Measurements from ENCODE around the gene SLC8A3. TPM values are rescaled to one million over a fixed set of nuclear protein-coding genes. Genes with fewer than 3 reads are reported as not detected.
A peak's percentile ranks its signal among the peaks of the same experiment; 100 is the strongest.

Gene SLC8A3
- total and polyA plus RNA-seq, 9 donors: 3.6 to 5.5 (median 4.3) TPM

DNA sequence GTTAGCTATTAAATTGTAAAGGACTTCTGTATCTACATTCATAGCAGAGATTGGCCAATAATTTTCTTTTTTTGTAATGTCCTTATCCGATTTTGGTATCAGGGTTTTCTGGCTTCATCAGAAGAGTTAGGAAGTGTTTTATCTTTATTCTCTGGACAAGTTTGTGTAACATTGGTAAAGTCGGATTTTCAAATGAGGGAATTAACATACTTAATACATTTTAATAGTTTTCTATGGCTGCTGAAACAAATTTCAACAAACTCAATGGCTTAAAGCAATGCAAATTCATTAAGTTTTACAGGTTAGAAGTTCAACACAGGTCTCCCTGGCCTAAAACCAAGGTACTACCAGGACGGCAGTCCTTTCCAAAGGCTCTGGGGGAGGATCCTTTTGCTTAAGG lies 13.2 kb upstream of the SLC8A3 start:
- Histone ChIP-seq H3K4me3 (ENCODE audit: low read length) (no peak overlapping the region), H3K9me3 (replicated peaks; ENCODE audit: control insufficient read depth, low read depth, low read length) (no peaks in the 10 kb centered on the region), H3K36me3 (ENCODE audit: control insufficient read depth, insufficient read depth, low read length) (no peaks in the 10 kb centered on the region), H3K4me1 (ENCODE audit: control insufficient read depth, insufficient read depth, low read length) (no peaks in the 10 kb centered on the region), H3K27me3 (ENCODE audit: control insufficient read depth, insufficient read depth, low read length) (peaks cover 3% of the 10 kb centered on the region), H3K27ac (ENCODE audit: low read length) (no peak overlapping the region)
- WGBS (ENCODE audit: insufficient coverage): no CpG with 5 or more reads among the region's 3 CpGs
- DNase-seq: no peak

- H3K4me3 ChIP-seq (ENCODE audit: low read length): no peak overlapping the region
- peaks cover 25% of the 10 kb centered on the region for H3K27me3 ChIP-seq (ENCODE audit: control insufficient read depth, insufficient read depth, low read length)
- peaks cover 13% of the 10 kb centered on the region for H3K4me1 ChIP-seq (ENCODE audit: control insufficient read depth, insufficient read depth, low read length)
- H3K9me3 ChIP-seq (replicated peaks; ENCODE audit: control insufficient read depth, low read depth, low read length): no peaks in the 10 kb centered on the region
- no CpG with 5 or more reads among the region's 4 CpGs for WGBS (ENCODE audit: insufficient coverage)
- no peaks in the 10 kb centered on the region for H3K36me3 ChIP-seq (ENCODE audit: control insufficient read depth, insufficient read depth, low read length)
- no peak overlapping the region for H3K27ac ChIP-seq (ENCODE audit: low read length)
- DNase-seq: no peak
Measured at GRCh38 chr14:70193396-70193795, 4.6 kb upstream of the SLC8A3 start.

DNA sequence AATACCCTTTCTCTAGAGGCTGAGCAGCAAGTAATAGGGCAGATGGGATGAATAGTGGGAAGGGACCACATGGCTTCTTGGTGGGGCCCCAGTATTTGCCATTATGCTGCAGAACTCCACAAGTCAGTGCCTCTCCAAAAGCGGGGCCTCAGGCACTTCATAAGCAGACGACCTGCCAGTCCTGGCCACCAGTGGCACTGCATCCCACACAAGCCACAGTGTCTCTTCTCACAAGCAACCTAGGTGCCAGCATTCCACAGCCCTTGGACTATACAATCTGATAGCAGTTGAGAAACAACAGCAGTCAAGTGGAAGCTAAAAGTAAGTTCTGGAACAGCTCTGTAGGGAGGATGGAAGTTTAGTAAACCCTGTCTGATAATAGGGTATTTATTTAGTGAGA lies 4.2 kb upstream of the SLC8A3 start:
- Histone ChIP-seq H3K4me1 (ENCODE audit: control insufficient read depth, insufficient read depth, low read length) (peaks cover 17% of the 10 kb centered on the region), H3K9me3 (replicated peaks; ENCODE audit: control insufficient read depth, low read depth, low read length) (no peaks in the 10 kb centered on the region), H3K27me3 (ENCODE audit: control insufficient read depth, insufficient read depth, low read length) (peaks cover 29% of the 10 kb centered on the region), H3K4me3 (ENCODE audit: low read length) (no peak overlapping the region), H3K27ac (ENCODE audit: low read length) (no peak overlapping the region), H3K36me3 (ENCODE audit: control insufficient read depth, insufficient read depth, low read length) (no peaks in the 10 kb centered on the region)
- 57% methylated on average over 2 of the region's 2 CpGs for WGBS (ENCODE audit: insufficient coverage)
- no peak for DNase-seq

DNA sequence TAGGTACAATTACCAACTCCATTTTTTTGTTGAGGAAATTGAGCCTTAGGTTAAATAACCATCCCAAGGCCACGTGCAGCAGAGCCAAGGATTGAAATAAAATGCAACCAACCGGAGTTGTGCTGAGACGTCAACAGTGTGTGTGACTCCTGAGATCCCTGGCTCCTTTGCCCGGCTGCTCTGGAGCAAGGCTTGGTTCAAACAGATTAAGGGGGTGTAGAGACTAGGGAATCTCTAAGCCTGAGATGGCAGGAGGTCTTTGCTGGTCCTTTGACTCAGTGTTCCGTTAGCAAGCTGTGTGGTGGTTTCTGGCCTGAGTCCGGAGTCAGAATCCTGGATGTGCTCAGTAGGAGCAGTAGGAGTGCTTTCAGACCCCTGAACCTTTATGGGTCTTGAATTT lies 1.4 kb upstream of the SLC8A3 start:
- 67% methylated on average over 6 of the region's 6 CpGs for WGBS (ENCODE audit: insufficient coverage)
- Histone ChIP-seq H3K27ac (ENCODE audit: low read length) (no peak overlapping the region), H3K36me3 (ENCODE audit: control insufficient read depth, insufficient read depth, low read length) (no peaks in the 10 kb centered on the region), H3K27me3 (ENCODE audit: control insufficient read depth, insufficient read depth, low read length) (peaks cover 48% of the 10 kb centered on the region), H3K4me1 (ENCODE audit: control insufficient read depth, insufficient read depth, low read length) (peaks cover 31% of the 10 kb centered on the region), H3K4me3 (ENCODE audit: low read length) (no peak overlapping the region), H3K9me3 (replicated peaks; ENCODE audit: control insufficient read depth, low read depth, low read length) (no peaks in the 10 kb centered on the region)
- DNase-seq: no peak

- Histone ChIP-seq H3K9me3 (replicated peaks; ENCODE audit: control insufficient read depth, low read depth, low read length) (no peaks in the 10 kb centered on the region), H3K27ac (ENCODE audit: low read length) (no peak overlapping the region), H3K27me3 (ENCODE audit: control insufficient read depth, insufficient read depth, low read length) (peaks cover 49% of the 10 kb centered on the region), H3K4me3 (ENCODE audit: low read length) (peak overlapping the region; percentile 46), H3K4me1 (ENCODE audit: control insufficient read depth, insufficient read depth, low read length) (peaks cover 31% of the 10 kb centered on the region), H3K36me3 (ENCODE audit: control insufficient read depth, insufficient read depth, low read length) (no peaks in the 10 kb centered on the region)
- DNase-seq: no peak
- WGBS (ENCODE audit: insufficient coverage): 24% methylated on average over 6 of the region's 9 CpGs
Measured at GRCh38 chr14:70189456-70190077, 816 bp upstream of the SLC8A3 start.

DNA sequence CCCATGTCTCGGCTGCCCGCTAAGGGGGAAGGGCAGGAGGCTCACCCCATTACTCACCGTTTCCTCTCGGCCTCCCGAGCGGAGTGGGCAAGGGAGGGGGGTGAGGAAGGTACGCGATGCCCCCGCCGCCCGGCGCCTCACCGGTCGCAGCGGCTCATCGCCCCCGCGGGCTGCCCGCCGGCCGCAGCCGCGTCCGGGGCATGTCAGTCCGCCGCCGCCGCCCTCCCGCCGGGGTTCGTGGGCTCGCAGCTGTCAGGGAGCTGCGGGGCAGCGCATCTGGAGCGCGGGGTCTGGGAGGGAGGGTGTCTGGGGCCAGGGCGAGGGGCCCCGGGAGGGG lies 461 bp downstream of the SLC8A3 start:
- peak; percentile 4 for DNase-seq
- H3K4me3 ChIP-seq (ENCODE audit: low read length): peak overlapping the region; percentile 46
- H3K4me1 ChIP-seq (ENCODE audit: control insufficient read depth, insufficient read depth, low read length): peaks cover 31% of the 10 kb centered on the region
- H3K27ac ChIP-seq (ENCODE audit: low read length): peak overlapping the region; percentile 71
- no peaks in the 10 kb centered on the region for H3K9me3 ChIP-seq (replicated peaks; ENCODE audit: control insufficient read depth, low read depth, low read length)
- H3K36me3 ChIP-seq (ENCODE audit: control insufficient read depth, insufficient read depth, low read length): no peaks in the 10 kb centered on the region
- H3K27me3 ChIP-seq (ENCODE audit: control insufficient read depth, insufficient read depth, low read length): peaks cover 49% of the 10 kb centered on the region
- under 1% methylated on average over 33 of the region's 38 CpGs for WGBS (ENCODE audit: insufficient coverage)

- Histone ChIP-seq H3K27ac (ENCODE audit: low read length) (peak overlapping the region; percentile 62), H3K9me3 (replicated peaks; ENCODE audit: control insufficient read depth, low read depth, low read length) (no peaks in the 10 kb centered on the region), H3K4me3 (ENCODE audit: low read length) (peak overlapping the region; percentile 46), H3K27me3 (ENCODE audit: control insufficient read depth, insufficient read depth, low read length) (peaks cover 45% of the 10 kb centered on the region), H3K36me3 (ENCODE audit: control insufficient read depth, insufficient read depth, low read length) (no peaks in the 10 kb centered on the region), H3K4me1 (ENCODE audit: control insufficient read depth, insufficient read depth, low read length) (peaks cover 31% of the 10 kb centered on the region)
- under 1% methylated on average over 18 of the region's 26 CpGs for WGBS (ENCODE audit: insufficient coverage)
- peak; percentile 81 for DNase-seq
Measured at GRCh38 chr14:70186900-70187451, 1.8 kb downstream of the SLC8A3 start.

GRCh38 chr14:70183991-70184390 lies 4.8 kb downstream of the SLC8A3 start:
- H3K27me3 ChIP-seq (ENCODE audit: control insufficient read depth, insufficient read depth, low read length): peaks cover 29% of the 10 kb centered on the region

GRCh38 chr14:70181276-70181675 lies 7.5 kb downstream of the SLC8A3 start:
- Histone ChIP-seq H3K4me1 (ENCODE audit: control insufficient read depth, insufficient read depth, low read length) (peaks cover 6% of the 10 kb centered on the region), H3K4me3 (ENCODE audit: low read length) (no peak overlapping the region), H3K27me3 (ENCODE audit: control insufficient read depth, insufficient read depth, low read length) (peaks cover 7% of the 10 kb centered on the region), H3K9me3 (replicated peaks; ENCODE audit: control insufficient read depth, low read depth, low read length) (no peaks in the 10 kb centered on the region), H3K27ac (ENCODE audit: low read length) (no peak overlapping the region), H3K36me3 (ENCODE audit: control insufficient read depth, insufficient read depth, low read length) (no peaks in the 10 kb centered on the region)
- no peak for DNase-seq
- no CpG with 5 or more reads among the region's 1 CpG for WGBS (ENCODE audit: insufficient coverage)

More at GRCh38 chr14:70183991-70184390, 4.8 kb downstream of the SLC8A3 start:
- Histone ChIP-seq H3K27ac (ENCODE audit: low read length) (no peak overlapping the region), H3K4me3 (ENCODE audit: low read length) (no peak overlapping the region), H3K4me1 (ENCODE audit: control insufficient read depth, insufficient read depth, low read length) (peaks cover 25% of the 10 kb centered on the region), H3K9me3 (replicated peaks; ENCODE audit: control insufficient read depth, low read depth, low read length) (no peaks in the 10 kb centered on the region), H3K36me3 (ENCODE audit: control insufficient read depth, insufficient read depth, low read length) (no peaks in the 10 kb centered on the region)
- DNase-seq: no peak
- 75% methylated on average over 6 of the region's 6 CpGs for WGBS (ENCODE audit: insufficient coverage)

DNA sequence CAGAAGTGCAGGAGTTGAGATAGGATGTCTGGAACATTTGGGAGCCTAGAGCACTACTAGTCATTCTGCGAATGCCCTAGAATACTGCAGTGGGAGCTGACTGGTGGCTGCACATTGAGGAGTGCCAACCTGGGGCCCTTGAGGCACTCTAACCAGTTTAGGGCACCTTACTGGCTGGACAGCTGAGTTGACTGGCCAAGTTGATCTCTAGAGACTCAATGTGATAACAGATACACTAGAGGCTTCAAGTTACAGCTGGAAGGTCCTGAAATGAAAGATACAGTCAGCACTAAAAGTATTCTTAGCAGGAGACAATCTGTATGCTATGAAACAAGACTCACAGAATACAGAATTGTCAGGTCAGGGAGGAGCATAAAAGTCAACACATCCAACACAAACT lies 8.0 kb downstream of the SLC8A3 start:
- Histone ChIP-seq H3K27me3 (ENCODE audit: control insufficient read depth, insufficient read depth, low read length) (peaks cover 4% of the 10 kb centered on the region), H3K4me3 (ENCODE audit: low read length) (no peak overlapping the region), H3K36me3 (ENCODE audit: control insufficient read depth, insufficient read depth, low read length) (no peaks in the 10 kb centered on the region), H3K9me3 (replicated peaks; ENCODE audit: control insufficient read depth, low read depth, low read length) (no peaks in the 10 kb centered on the region), H3K4me1 (ENCODE audit: control insufficient read depth, insufficient read depth, low read length) (peaks cover 5% of the 10 kb centered on the region), H3K27ac (ENCODE audit: low read length) (no peak overlapping the region)
- no peak for DNase-seq
- 83% methylated on average over 1 of the region's 1 CpG for WGBS (ENCODE audit: insufficient coverage)
